GM21717 (cell line): ENCODE results near the gene PLCB1.

ENCODE experiments used
- ATAC-seq: cut with Tn5 transposase; IDR thresholded peaks from one replicate; pipeline ENCODE4 v1.9.1; 2021; ENCODE audit warnings: mild to moderate bottlenecking, moderate library complexity; ENCODE audit not compliant: unreplicated experiment

The PLCB1 gene

DNA sequence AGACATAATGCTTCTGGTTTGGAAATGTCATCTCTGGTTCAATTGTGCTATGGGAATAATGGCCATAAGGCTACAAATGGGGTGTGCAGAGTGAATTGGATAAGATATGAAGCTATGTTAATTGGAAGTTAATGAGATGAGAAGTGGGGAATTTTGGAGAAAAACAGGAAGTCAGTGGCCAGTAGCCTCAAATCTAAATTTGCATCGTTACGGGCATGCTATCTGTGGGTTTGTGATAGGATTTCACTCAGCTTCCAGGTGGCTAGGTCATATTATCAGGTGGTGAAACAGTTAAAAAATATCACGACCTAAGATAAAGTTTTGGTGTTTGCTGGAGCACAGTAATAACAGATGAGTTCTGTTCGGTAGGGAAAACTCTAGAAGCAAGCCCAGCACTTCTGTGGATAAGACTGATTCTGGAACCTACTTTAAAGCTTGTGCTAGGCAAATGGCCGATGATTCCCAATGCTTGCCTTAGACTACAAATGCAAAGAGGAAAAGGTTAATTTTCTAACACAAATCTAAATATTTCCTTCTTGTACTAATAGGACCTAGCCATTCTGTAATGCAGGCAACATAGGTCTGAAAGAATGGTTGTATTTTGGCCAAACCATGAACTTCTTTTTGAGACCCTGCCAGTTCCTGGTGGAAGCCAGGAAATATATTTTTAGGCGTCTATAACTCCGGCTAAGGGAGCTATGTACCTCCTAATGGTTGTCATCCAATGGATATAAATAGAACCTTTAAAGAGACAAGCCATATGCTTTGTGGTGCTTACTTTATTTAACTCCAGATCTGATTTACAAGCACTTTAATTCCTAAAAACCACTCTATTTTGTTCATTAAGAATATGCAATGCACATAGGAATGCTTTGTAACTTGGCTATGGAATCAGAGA lies 111.0 kb downstream of the PLCB1 start:
- no peak for ATAC-seq

GRCh38 chr20:8244637-8245036 lies 112.6 kb downstream of the PLCB1 start:
- no peak for ATAC-seq

GRCh38 chr20:8246153-8246552 lies 114.1 kb downstream of the PLCB1 start:
- no peak for ATAC-seq

- no peak for ATAC-seq
Measured at GRCh38 chr20:8246716-8247115, 114.7 kb downstream of the PLCB1 start.

GRCh38 chr20:8248051-8248450 lies 116.0 kb downstream of the PLCB1 start:
- no peak for ATAC-seq

GRCh38 chr20:8249634-8250033 lies 117.6 kb downstream of the PLCB1 start:
- ATAC-seq, result no peak

DNA sequence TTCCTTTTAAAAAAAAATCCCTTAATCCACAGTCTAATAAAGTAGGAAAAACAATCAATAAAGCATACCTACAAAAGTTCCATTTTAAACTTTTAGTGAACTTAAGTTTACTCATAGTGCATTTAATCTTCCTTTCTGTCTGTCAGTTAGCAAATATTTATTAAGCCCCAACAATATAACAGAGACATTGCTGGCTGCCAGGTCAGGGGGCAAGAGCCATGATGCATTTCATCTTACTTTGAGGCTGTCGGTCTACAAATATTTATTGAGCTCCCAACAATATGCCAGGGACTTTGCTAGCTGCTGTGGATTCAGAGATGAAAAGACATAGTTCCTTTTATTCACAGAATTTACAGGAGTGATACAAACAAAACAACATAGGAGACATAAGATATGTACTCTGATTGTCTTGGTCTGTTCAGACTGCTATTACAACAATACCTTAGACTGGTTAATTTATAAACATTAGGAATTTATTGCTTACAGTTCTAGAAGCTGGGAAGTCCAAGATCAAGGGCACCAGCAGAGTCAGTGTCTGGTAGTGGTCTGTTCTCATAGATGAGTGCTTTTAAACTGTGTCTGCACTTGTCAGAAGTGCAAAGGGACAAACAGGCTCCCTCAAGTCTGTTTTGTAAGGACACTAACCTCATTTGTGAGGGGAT lies 118.6 kb downstream of the PLCB1 start:
- ATAC-seq, result no peak

- ATAC-seq, result no peak
Measured at GRCh38 chr20:8251201-8251575, 119.1 kb downstream of the PLCB1 start.

- no peak for ATAC-seq
Measured at GRCh38 chr20:8254911-8255582, 123.0 kb downstream of the PLCB1 start.

- no peak for ATAC-seq
Measured at GRCh38 chr20:8255945-8256632, 124.0 kb downstream of the PLCB1 start.

DNA sequence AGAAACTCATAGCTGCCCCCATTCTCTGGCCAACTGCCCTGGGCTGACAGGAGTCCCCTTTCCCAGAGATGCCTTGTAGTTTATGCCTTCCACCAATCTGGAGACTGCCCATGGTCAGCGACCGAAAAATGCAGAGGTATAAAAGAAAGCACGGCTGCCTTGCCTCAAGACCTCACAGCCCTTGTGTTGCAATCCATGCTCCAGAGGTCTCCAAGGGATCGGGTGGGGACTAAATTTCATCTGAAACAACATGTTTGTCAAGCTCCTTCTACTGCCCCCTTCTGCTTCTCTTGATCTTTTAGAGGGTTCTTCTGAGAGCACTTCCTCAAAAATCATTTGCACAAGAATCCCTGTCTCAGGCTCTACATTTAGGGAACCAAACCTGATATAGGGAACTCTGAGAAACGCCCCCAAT lies 128.8 kb downstream of the PLCB1 start:
- ATAC-seq, result no peak

- ATAC-seq, result no peak
Measured at GRCh38 chr20:8262721-8263120, 130.7 kb downstream of the PLCB1 start.

DNA sequence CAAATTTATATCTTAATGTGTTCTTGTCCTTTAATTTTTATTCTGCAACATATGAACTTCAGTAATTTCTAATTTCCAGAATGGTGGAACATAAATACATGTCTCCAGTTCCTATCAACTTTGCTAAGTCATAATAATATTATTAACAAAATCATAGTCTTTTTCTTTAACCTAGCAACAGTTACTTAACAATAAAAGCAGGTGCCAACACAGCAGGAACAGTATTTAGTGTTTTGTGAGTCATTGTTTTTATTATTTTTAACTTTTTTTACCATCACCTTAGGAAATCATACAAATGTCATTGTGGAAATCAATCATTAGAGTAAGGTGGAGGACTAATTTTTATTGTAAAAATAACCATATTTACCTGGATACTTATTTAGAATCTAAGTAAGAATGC lies 133.5 kb downstream of the PLCB1 start:
- no peak for ATAC-seq

DNA sequence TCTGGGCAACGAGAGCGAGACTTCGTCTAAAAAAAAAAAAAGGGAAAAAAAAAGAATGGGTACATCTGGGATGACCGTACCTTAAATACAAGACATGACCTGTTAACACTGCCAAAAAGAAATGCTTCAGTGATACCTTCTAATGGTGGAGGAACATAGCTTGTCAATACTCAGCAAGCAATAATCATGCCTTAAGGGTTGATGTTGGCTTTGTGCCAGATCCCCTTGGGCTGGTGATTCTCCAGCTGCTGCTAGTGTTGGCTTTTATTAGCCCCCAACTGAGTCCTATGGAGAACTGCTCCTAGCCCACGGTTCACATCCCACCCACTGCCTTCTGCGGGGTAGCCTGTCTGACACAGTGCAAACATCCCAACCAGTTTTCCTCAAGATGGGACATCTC lies 134.9 kb downstream of the PLCB1 start:
- no peak for ATAC-seq

- ATAC-seq, result no peak
Measured at GRCh38 chr20:8271727-8272126, 139.7 kb downstream of the PLCB1 start.

DNA sequence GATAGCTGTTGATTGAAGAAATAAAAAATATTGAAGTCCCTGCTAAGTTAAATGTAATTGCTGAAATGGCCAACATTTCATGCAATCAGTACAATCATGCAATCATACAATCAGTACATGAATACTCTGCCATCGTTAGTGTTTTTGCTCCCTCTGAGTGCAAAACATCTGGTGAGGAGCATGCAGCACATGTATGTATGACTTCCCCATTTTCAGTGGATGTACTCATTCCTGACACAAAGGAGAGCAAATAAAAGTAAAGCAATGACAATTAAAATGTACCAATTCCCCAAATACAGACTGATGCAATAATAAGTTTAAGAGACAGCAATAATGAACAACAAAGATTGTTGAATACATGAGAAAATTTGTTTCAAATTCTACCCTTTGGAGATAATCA lies 140.7 kb downstream of the PLCB1 start:
- no peak for ATAC-seq

GRCh38 chr20:8284902-8285301 lies 152.8 kb downstream of the PLCB1 start:
- ATAC-seq, result no peak

DNA sequence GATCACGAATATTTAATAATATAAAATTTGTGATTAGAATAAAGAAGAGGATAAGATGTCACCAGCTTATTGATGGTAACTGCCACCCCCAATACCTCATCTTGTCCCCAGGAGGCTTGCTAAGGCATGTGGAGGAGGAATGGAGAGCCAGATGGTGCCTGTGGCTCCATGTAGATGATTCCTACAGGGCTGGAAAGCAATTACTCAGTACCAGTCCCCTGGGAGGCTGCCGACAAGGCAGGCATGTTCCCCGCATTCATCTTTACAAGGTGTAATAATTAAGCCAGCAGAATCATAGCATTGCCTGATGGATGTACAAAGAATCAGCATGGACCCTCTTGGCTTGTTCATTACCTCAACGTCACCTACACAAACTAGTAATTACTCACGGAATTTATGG lies 155.3 kb downstream of the PLCB1 start:
- no peak for ATAC-seq

- no peak for ATAC-seq
Measured at GRCh38 chr20:8291200-8291599, 159.1 kb downstream of the PLCB1 start.

DNA sequence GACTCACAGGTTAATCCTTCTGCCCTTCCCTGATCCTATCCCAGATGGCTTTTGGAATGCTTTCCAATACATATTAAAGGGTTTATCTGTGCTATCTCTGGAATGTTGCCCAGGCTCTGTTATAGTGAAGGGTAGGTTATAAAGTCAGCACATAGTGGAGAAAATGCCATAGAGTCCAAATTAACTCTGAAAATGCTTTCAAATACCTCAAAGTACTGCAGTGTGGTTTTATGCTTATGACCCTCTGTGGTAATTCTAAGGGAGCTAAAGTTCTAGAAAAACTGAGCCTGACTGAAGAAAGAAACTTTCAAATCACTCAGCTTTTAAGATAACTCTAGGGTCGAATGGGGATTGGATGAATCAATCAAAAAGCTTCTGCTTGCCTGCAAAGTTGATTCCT lies 159.8 kb downstream of the PLCB1 start:
- ATAC-seq, result no peak

DNA sequence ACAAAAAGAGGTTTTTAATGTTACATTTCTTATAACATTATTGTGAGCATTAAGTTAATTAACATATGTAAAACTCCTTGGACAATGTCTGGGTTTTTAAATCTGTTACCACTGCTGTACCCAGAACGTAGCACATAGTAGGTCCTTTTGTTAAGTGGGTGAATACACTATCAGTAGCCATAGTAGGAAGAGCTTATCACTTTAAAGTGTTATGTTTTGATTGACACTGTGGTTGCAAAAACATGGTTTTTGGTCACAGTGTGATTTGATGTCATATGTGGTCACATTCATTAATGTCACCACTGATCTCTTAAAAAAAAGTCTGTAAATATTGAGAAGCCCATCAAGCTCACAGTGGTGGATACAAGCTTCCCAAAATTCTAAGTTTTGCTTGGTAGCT lies 160.7 kb downstream of the PLCB1 start:
- no peak for ATAC-seq
